ENCODE results near the gene VIL1. TPM values are rescaled to one million over a fixed set of nuclear protein-coding genes. Genes with fewer than 3 reads are reported as not detected.

The VIL1 gene
- total RNA-seq, 2 experiments from 2014 or later: not detected

- POLR2A ChIA-PET: no interaction called here
These were observed 11.8 kb downstream of the VIL1 start for GRCh38 chr2:218430721-218431120.

GRCh38 chr2:218431878-218432277, 13.0 kb downstream of the VIL1 start:
- ChIA-PET POLR2A (no interaction called here), CTCF (no interaction called here)

More at GRCh38 chr2:218430721-218431120, 11.8 kb downstream of the VIL1 start:
- CTCF ChIA-PET: interaction anchor here (0.6 kb wide), 1 partner anchor 16 kb away, joined by 3 read pairs; no protein-coding TSS in a partner anchor

GRCh38 chr2:218432676-218433365, 13.9 kb downstream of the VIL1 start:
- POLR2A ChIA-PET: no interaction called here

GRCh38 chr2:218434456-218434855, 15.5 kb downstream of the VIL1 start:
- ChIA-PET POLR2A (no interaction called here), CTCF (no interaction called here)

More at GRCh38 chr2:218432676-218433365, 13.9 kb downstream of the VIL1 start:
- CTCF ChIA-PET: no interaction called here

GRCh38 chr2:218435003-218435982, 16.4 kb downstream of the VIL1 start:
- POLR2A ChIA-PET: no interaction called here
- CTCF ChIA-PET: no interaction called here

- CTCF ChIA-PET: no interaction called here
- POLR2A ChIA-PET: no interaction called here
These were observed 18.1 kb downstream of the VIL1 start for GRCh38 chr2:218436992-218437391.

GRCh38 chr2:218437969-218438368, 19.0 kb downstream of the VIL1 start:
- POLR2A ChIA-PET: no interaction called here
- CTCF ChIA-PET: no interaction called here

GRCh38 chr2:218438596-218438995, 19.7 kb downstream of the VIL1 start:
- CTCF ChIA-PET: interaction anchor here (0.6 kb wide), 1 partner anchor 184 kb away, joined by 4 read pairs; no protein-coding TSS in a partner anchor
- POLR2A ChIA-PET: no interaction called here

GRCh38 chr2:218444692-218445357, 25.9 kb downstream of the VIL1 start:
- ChIA-PET CTCF (no interaction called here), POLR2A (no interaction called here)

- POLR2A ChIA-PET: no interaction called here
- CTCF ChIA-PET: no interaction called here
These were observed 26.7 kb downstream of the VIL1 start for GRCh38 chr2:218445602-218446001.

GRCh38 chr2:218446547-218446946, 27.6 kb downstream of the VIL1 start:
- ChIA-PET CTCF (interaction anchor here (0.7 to 0.9 kb wide), 3 partner anchors 16 to 36 kb away, joined by 3 to 4 read pairs (median 3); no protein-coding TSS in a partner anchor), POLR2A (no interaction called here)

- ChIA-PET POLR2A (no interaction called here), CTCF (interaction anchor here (0.7 to 0.9 kb wide), 3 partner anchors 16 to 35 kb away, joined by 3 to 4 read pairs (median 3); no protein-coding TSS in a partner anchor)
These were observed 28.1 kb downstream of the VIL1 start for GRCh38 chr2:218447072-218447471.

- ChIA-PET CTCF (no interaction called here), POLR2A (no interaction called here)
These were observed 30.0 kb downstream of the VIL1 start for GRCh38 chr2:218448934-218449333.

GRCh38 chr2:218452079-218452478, 33.2 kb downstream of the VIL1 start:
- ChIA-PET CTCF (no interaction called here), POLR2A (no interaction called here)

GRCh38 chr2:218456849-218457248, 37.9 kb downstream of the VIL1 start:
- POLR2A ChIA-PET: no interaction called here

GRCh38 chr2:218458598-218458997, 39.7 kb downstream of the VIL1 start:
- CTCF ChIA-PET: no interaction called here
- POLR2A ChIA-PET: no interaction called here

More at GRCh38 chr2:218456849-218457248, 37.9 kb downstream of the VIL1 start:
- CTCF ChIA-PET: interaction anchor here (1.0 kb wide), 1 partner anchor 11 kb away, joined by 3 read pairs; no protein-coding TSS in a partner anchor

- ChIA-PET POLR2A (no interaction called here), CTCF (interaction anchor here (1.3 kb wide), 1 partner anchor 164 kb away, joined by 4 read pairs; no protein-coding TSS in a partner anchor)
These were observed 47.2 kb downstream of the VIL1 start for GRCh38 chr2:218465987-218466633.

- ChIA-PET CTCF (no interaction called here), POLR2A (no interaction called here)
These were observed 51.5 kb downstream of the VIL1 start for GRCh38 chr2:218470448-218470847.

GRCh38 chr2:218471036-218471435, 52.1 kb downstream of the VIL1 start:
- CTCF ChIA-PET: no interaction called here
- POLR2A ChIA-PET: no interaction called here

GRCh38 chr2:218471982-218472381, 53.1 kb downstream of the VIL1 start:
- CTCF ChIA-PET: no interaction called here
- POLR2A ChIA-PET: no interaction called here

Measured in activated CD8-positive, alpha-beta memory T cell treated with anti-CD3 and anti-CD28 coated beads for 36 hours (primary cell).